Activated CD8-positive, alpha-beta T cell treated with anti-CD3 and anti-CD28 coated beads for 36 hours (primary cell): ENCODE results near the gene MAP2K4. TPM values are rescaled to one million over a fixed set of nuclear protein-coding genes. Genes with fewer than 3 reads are reported as not detected.

Source experiments
- ATAC-seq: fragments of 200-7000 bp; cut with Tn5 transposase; one replicate; pipeline ENCODE4 v1.10.0; 2021; ENCODE audit warnings: mild to moderate bottlenecking, moderate library complexity
- CTCF ChIA-PET: fragments of 350-600 bp; sonication (Branson Sonifier 250); formaldehyde crosslinking; loops from one replicate; lab custom pipeline; 2021; ENCODE audit warnings: antibody characterized with exemption; lab: Charles Lee
- POLR2A ChIA-PET: fragments of 350-600 bp; sonication (Branson Sonifier 250); formaldehyde crosslinking; loops from one replicate; lab custom pipeline; 2021; ENCODE audit warnings: antibody characterized with exemption; lab: Charles Lee
- DNase-seq: peaks from one replicate; pipeline ENCODE4 v3.0.0-alpha.2; 2020
- H3K27ac Mint-ChIP-seq: one replicate; pipeline ENCODE4 v1.8.0; 2021; ENCODE audit warnings: mild to moderate bottlenecking, mixed read lengths
- H3K27me3 Mint-ChIP-seq: one replicate; pipeline ENCODE4 v1.8.0; 2021; ENCODE audit warnings: mixed read lengths
- H3K36me3 Mint-ChIP-seq: one replicate; pipeline ENCODE4 v1.8.0; 2021; ENCODE audit warnings: low read depth, mixed read lengths
- H3K4me1 Mint-ChIP-seq: one replicate; pipeline ENCODE4 v1.8.0; 2021; ENCODE audit warnings: low read depth, mixed read lengths
- H3K4me3 Mint-ChIP-seq: one replicate; pipeline ENCODE4 v1.8.0; 2021; ENCODE audit warnings: mild to moderate bottlenecking, moderate library complexity, mixed read lengths
- H3K9me3 Mint-ChIP-seq: one replicate; pipeline ENCODE4 v1.8.0; 2021; ENCODE audit warnings: mixed read lengths
- intact Hi-C: fragments of 100-400 bp; cut with micrococcal nuclease; formaldehyde crosslinking; loops from one replicate; pipeline ENCODE4 v1.10.0; 2022
- total RNA-seq, 2 experiments: library from RNA; stranded (reverse); gene quantifications; one replicate each; pipeline ENCODE4 v1.2.3, GENCODE V29; 2021
- TF ChIP-seq, protein P1 (sequence below): fragments of 200-600 bp; IDR thresholded peaks from one replicate; pipeline ENCODE4 v1.8.0; 2022; ENCODE audit warnings: antibody characterized with exemption, mild to moderate bottlenecking

MAP2K4 gene
- total RNA-seq, 2 experiments from 2014 or later = 45.6 to 49.0 TPM

DNA sequence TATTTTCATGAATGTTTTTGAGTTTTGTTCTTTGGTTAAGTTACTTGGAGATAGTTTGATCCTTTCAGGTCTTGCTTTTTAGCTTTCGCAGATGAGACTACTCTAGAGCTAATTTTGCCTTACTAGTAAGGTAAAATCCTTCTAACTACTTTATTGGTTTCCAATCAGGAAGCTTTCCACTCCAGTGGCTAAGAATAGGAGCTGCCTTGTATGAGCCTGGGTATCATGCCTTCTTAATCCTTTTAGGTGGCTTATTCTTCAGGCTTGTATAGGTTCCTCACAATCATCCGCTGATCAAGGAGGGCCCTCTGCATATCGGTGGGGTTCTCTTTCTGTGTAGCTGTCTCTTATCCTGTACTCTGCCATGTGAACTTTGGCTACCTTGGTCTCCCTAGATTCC, 53.7 kb downstream of the MAP2K4 start:
- H3K9me3 Mint-ChIP-seq = no peaks in the 10 kb centered on the region
- DNase-seq (no peak), ATAC-seq (no peak)
- POLR2A ChIA-PET = no interaction called here
- no peak overlapping the region for H3K27ac Mint-ChIP-seq
- intact Hi-C loops = no loop called here
- no peaks in the 10 kb centered on the region for H3K27me3 Mint-ChIP-seq
- peaks cover 15% of the 10 kb centered on the region for H3K4me1 Mint-ChIP-seq
- peaks cover 65% of the 10 kb centered on the region for H3K36me3 Mint-ChIP-seq
- CTCF ChIA-PET = interaction anchor here (1.1 kb wide), 1 partner anchor 28 kb away, joined by 3 read pairs; no protein-coding TSS in a partner anchor
- H3K4me3 Mint-ChIP-seq = no peak overlapping the region
- TF ChIP-seq, protein P1, sequence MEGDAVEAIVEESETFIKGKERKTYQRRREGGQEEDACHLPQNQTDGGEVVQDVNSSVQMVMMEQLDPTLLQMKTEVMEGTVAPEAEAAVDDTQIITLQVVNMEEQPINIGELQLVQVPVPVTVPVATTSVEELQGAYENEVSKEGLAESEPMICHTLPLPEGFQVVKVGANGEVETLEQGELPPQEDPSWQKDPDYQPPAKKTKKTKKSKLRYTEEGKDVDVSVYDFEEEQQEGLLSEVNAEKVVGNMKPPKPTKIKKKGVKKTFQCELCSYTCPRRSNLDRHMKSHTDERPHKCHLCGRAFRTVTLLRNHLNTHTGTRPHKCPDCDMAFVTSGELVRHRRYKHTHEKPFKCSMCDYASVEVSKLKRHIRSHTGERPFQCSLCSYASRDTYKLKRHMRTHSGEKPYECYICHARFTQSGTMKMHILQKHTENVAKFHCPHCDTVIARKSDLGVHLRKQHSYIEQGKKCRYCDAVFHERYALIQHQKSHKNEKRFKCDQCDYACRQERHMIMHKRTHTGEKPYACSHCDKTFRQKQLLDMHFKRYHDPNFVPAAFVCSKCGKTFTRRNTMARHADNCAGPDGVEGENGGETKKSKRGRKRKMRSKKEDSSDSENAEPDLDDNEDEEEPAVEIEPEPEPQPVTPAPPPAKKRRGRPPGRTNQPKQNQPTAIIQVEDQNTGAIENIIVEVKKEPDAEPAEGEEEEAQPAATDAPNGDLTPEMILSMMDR = no peak

DNA sequence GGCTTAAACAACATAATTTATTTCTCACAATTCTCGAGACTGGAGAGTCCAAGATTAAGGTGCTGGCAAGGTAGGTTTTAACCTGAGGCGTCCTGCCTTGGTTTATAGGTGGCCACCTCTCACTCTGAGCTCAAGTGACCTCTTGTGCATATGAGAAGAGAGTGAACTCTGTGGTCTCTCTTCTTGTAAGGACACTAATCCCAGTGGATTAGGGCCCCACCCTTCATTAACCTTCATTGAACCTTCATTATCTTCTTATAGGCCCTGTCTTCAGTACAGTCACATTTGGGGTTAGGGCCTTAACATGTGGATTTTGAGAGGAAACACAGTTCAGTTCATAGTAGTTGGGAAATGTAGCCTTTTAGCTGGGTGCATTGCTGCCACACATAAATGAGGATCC, 57.1 kb downstream of the MAP2K4 start:
- Mint-ChIP-seq H3K27ac (no peak overlapping the region), H3K27me3 (no peaks in the 10 kb centered on the region), H3K36me3 (peaks cover 69% of the 10 kb centered on the region), H3K4me3 (no peak overlapping the region), H3K4me1 (peaks cover 22% of the 10 kb centered on the region), H3K9me3 (no peaks in the 10 kb centered on the region)
- DNase-seq = no peak
- TF ChIP-seq, protein P1 = no peak
- POLR2A ChIA-PET = no interaction called here
- ATAC-seq = no peak
- CTCF ChIA-PET = no interaction called here
- intact Hi-C loops = no loop called here

DNA sequence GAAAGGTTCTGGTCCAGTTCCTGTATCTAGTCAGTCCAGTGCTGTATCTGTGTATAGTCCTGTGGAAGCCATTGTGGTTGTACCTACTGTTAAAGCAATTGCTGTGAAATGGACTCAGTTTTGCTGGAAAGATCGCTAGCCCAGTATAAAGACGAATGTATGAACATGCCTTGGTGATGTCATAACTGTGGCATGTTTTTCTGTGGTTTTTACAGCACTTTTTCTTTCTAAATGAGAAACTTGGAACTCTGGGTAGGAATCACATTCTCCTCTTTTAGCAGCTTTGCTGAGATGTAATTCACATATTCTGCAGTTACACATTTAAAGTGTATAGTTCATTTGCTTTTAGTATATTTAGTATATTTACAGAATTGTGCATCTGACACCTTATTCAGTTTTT, 58.1 kb downstream of the MAP2K4 start:
- ChIA-PET CTCF (no interaction called here), POLR2A (interaction anchor here (0.6 kb wide), 1 partner anchor 61 kb away, joined by 3 read pairs; no protein-coding TSS in a partner anchor)
- Mint-ChIP-seq H3K9me3 (no peaks in the 10 kb centered on the region), H3K27ac (no peak overlapping the region), H3K27me3 (no peaks in the 10 kb centered on the region), H3K4me1 (peaks cover 22% of the 10 kb centered on the region), H3K4me3 (no peak overlapping the region), H3K36me3 (peaks cover 66% of the 10 kb centered on the region)
- intact Hi-C loops = no loop called here
- DNase-seq = no peak
- ATAC-seq = no peak
- TF ChIP-seq, protein P1 = no peak

DNA sequence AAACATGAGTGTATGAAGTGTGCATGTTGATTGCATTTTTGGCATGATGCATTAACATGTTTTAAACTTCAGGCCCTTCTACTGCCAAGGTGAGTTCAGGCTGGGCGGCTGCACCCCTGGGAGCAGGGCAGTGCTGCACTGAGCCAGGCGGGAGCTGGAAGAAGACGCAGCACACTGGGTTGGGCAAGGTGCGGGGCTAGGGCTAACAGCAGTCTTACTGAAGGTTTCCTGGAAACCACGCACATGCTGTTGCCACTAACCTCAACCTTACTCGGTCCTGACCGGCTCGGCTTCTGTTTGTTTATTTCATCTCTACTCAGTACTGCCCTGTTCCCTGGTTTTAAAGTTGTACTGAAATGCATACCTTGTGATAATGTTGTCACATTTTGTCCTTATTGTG, 61.0 kb downstream of the MAP2K4 start:
- intact Hi-C loops = no loop called here
- POLR2A ChIA-PET = no interaction called here
- no peaks in the 10 kb centered on the region for H3K9me3 Mint-ChIP-seq
- H3K4me3 Mint-ChIP-seq = no peak overlapping the region
- H3K27me3 Mint-ChIP-seq = no peaks in the 10 kb centered on the region
- peak overlapping the region; percentile 18 for H3K27ac Mint-ChIP-seq
- DNase-seq = no peak
- ATAC-seq = no peak
- H3K4me1 Mint-ChIP-seq = peaks cover 31% of the 10 kb centered on the region
- H3K36me3 Mint-ChIP-seq = peaks cover 56% of the 10 kb centered on the region
- TF ChIP-seq, protein P1 = no peak
- CTCF ChIA-PET = no interaction called here

DNA sequence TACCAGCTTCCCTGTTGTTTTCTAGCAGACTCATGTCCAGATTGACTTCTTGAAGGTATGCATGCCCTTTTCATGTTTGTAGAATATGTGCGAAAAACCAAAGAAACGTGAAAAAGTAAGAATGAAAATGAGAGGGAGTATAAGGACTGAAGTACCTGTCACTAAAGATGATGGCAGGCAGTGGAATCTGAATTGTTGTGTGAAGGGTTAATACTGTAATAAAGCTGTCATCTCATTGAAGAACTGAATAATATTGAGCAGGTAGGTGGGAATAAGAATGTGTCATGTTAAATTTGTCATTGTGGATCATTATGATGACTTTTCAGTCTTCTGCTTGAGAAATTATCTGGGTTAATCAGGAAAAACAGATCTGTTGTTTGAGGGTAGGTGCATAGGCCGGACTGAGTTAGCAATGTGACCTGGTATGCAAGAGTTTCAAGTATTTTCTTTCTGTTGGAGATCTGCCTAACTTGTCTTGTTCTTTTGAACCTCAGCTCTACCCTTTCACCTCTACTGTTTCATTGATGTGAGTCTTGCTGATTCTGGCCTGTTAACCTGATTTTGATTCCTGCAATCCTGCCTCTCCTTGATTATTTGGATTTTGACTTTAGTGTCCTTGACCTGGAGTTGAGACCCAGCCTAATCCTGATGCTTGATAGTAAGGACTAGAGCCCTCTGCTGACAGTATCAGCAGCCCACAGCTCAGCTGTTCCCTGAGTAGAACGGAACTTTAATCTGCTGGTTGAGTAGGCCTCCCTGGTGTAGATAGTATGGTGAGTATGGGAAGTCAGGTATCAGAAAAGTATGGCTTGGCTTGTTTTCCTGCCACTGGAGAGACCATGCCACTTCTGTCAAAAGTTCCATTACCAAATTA, 64.6 kb downstream of the MAP2K4 start:
- ChIA-PET POLR2A (interaction anchor here (0.5 to 1.4 kb wide), 3 partner anchors 32 to 49 kb away, joined by 4 to 5 read pairs (median 4); no protein-coding TSS in a partner anchor), CTCF (interaction anchor here (0.9 to 2.1 kb wide), 3 partner anchors 8 to 100 kb away, joined by 3 to 7 read pairs (median 3); partner anchors contain the start of gene ZNF18)
- DNase-seq (no peak), ATAC-seq (no peak)
- H3K36me3 Mint-ChIP-seq = peaks cover 53% of the 10 kb centered on the region
- intact Hi-C loops = no loop called here
- no peaks in the 10 kb centered on the region for H3K27me3 Mint-ChIP-seq
- no peak overlapping the region for H3K27ac Mint-ChIP-seq
- H3K4me1 Mint-ChIP-seq = peaks cover 38% of the 10 kb centered on the region
- TF ChIP-seq, protein P1 = no peak
- no peak overlapping the region for H3K4me3 Mint-ChIP-seq
- H3K9me3 Mint-ChIP-seq = no peaks in the 10 kb centered on the region
